ENCODE measurements around the gene PAK5. TPM values are rescaled to one million over a fixed set of nuclear protein-coding genes. Genes with fewer than 3 reads are reported as not detected.

PAK5 gene
- total and polyA plus RNA-seq, 8 donors: 1.0 to 2.0 (median 1.5) TPM

DNA sequence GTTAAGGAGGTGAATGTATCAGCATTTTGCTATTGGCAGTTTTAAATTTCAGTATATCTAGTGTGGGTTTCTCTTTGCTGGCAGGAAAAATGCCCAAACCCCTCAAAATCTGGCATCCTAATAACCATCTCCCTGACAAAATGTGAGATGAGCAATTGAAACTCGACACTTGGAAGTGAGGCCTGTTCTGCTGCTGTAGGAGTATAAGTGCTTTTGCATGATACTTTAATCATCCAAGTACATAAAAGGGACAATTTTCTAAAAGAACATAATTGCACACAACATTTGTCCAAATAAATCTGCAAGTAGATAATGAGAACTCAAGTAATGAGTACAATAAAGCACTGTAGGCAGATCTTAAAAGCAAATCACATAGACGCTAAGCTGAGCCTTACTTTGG, 288.0 kb downstream of the PAK5 start:
- Histone ChIP-seq H3K27ac (no peak overlapping the region), H3K27me3 (no peaks in the 10 kb centered on the region), H3K9me3 (no peaks in the 10 kb centered on the region), H3K4me3 (no peak overlapping the region), H3K36me3 (no peaks in the 10 kb centered on the region), H3K4me1 (no peaks in the 10 kb centered on the region)
- DNase-seq (no peak), ATAC-seq (no peak), FAIRE-seq (no peak)
- WGBS, 2 donors: 73 to 76% methylated on average over 2 of the region's 2 CpGs
- intact Hi-C loops (cut with DNase I): no loop called here
- TF ChIP-seq, protein P1, sequence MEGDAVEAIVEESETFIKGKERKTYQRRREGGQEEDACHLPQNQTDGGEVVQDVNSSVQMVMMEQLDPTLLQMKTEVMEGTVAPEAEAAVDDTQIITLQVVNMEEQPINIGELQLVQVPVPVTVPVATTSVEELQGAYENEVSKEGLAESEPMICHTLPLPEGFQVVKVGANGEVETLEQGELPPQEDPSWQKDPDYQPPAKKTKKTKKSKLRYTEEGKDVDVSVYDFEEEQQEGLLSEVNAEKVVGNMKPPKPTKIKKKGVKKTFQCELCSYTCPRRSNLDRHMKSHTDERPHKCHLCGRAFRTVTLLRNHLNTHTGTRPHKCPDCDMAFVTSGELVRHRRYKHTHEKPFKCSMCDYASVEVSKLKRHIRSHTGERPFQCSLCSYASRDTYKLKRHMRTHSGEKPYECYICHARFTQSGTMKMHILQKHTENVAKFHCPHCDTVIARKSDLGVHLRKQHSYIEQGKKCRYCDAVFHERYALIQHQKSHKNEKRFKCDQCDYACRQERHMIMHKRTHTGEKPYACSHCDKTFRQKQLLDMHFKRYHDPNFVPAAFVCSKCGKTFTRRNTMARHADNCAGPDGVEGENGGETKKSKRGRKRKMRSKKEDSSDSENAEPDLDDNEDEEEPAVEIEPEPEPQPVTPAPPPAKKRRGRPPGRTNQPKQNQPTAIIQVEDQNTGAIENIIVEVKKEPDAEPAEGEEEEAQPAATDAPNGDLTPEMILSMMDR (IDR thresholded peaks at IDR 0.05): no peak

GRCh38 chr20:9550283-9550682, 288.6 kb downstream of the PAK5 start:
- 68 to 82% methylated on average over 1 of the region's 1 CpG for WGBS, 2 donors
- no peak overlapping the region for H3K4me3 ChIP-seq
- H3K27ac ChIP-seq: no peak overlapping the region
- no peaks in the 10 kb centered on the region for H3K4me1 ChIP-seq
- H3K9me3 ChIP-seq: no peaks in the 10 kb centered on the region
- FAIRE-seq (no peak), ATAC-seq (no peak), DNase-seq (no peak)
- intact Hi-C loops (cut with DNase I): no loop called here
- TF ChIP-seq, protein P1 (IDR thresholded peaks at IDR 0.05): no peak
- no peaks in the 10 kb centered on the region for H3K27me3 ChIP-seq
- H3K36me3 ChIP-seq: no peaks in the 10 kb centered on the region

DNA sequence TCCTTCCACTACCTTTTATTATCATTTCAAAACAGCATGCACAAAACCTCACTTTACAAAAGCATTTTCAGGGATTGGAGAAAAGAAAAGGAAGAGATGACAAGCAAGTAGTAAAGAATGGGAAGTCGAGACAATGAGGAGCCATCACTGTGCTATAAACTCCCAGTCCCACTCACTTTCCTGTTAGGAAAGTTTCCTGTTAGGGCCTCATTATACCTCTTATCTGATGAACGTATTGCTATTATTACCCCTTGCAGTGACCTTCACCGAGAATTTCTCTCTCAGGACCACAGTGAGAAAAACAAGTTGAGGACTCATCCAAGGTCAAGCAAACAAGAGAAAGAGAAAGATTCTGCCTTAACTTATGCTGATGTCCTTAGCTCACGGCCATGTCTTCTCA, 295.7 kb downstream of the PAK5 start:
- no peak overlapping the region for H3K27ac ChIP-seq
- ATAC-seq (no peak), DNase-seq (no peak), FAIRE-seq (no peak)
- TF ChIP-seq, protein P1 (IDR thresholded peaks at IDR 0.05): no peak
- H3K9me3 ChIP-seq: no peaks in the 10 kb centered on the region
- intact Hi-C loops (cut with DNase I): no loop called here
- H3K36me3 ChIP-seq: no peaks in the 10 kb centered on the region
- no peaks in the 10 kb centered on the region for H3K27me3 ChIP-seq
- WGBS, 2 donors: 47 to 48% methylated on average over 4 of the region's 4 CpGs
- H3K4me3 ChIP-seq: no peak overlapping the region
- no peaks in the 10 kb centered on the region for H3K4me1 ChIP-seq

DNA sequence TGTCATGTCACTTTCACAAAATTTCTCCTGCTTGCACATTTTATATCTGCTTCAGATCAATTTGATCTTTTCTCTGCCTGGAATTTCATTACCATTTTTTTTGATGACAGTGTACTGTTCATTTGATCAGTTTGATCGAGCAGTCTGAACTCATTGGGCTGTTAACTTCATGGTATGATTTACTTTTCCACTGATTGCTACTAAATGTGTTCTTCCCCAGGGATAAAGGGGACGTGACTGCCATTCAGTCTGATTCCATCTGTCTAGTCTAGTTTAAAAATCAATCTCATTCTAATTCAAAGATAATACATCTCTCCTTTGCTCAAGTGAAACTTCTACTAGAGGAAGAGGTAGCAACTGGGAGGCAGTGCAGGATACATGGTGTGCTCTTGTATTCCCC, 303.4 kb downstream of the PAK5 start:
- no peak for ATAC-seq
- no peak for FAIRE-seq
- Histone ChIP-seq H3K36me3 (no peaks in the 10 kb centered on the region), H3K27me3 (no peaks in the 10 kb centered on the region), H3K27ac (no peak overlapping the region), H3K9me3 (no peaks in the 10 kb centered on the region), H3K4me3 (no peak overlapping the region), H3K4me1 (no peaks in the 10 kb centered on the region)
- TF ChIP-seq, protein P1 (IDR thresholded peaks at IDR 0.05): no peak
- no peak for DNase-seq
- WGBS, 2 donors: 50 to 55% methylated on average over 2 of the region's 2 CpGs
- intact Hi-C loops (cut with DNase I): loop anchor here in 1 of 3 donors (10.0 kb wide), 1 partner anchor 61 kb away; no protein-coding TSS in a partner anchor

- intact Hi-C loops (cut with DNase I): loop anchor here in 1 of 3 donors (10.0 kb wide), 1 partner anchor 59 kb away; no protein-coding TSS in a partner anchor
- no peak overlapping the region for H3K4me3 ChIP-seq
- H3K9me3 ChIP-seq: no peaks in the 10 kb centered on the region
- TF ChIP-seq, protein P1 (IDR thresholded peaks at IDR 0.05): no peak
- no peaks in the 10 kb centered on the region for H3K27me3 ChIP-seq
- WGBS, 2 donors: 74 to 80% methylated on average over 5 of the region's 5 CpGs
- no peak for FAIRE-seq
- no peak for DNase-seq
- H3K4me1 ChIP-seq: no peaks in the 10 kb centered on the region
- H3K36me3 ChIP-seq: no peaks in the 10 kb centered on the region
- H3K27ac ChIP-seq: no peak overlapping the region
- no peak for ATAC-seq
These were observed 304.9 kb downstream of the PAK5 start for GRCh38 chr20:9534025-9534424.
